22Rv1 (cell line): ENCODE data around the gene TRAF3.

Experiments
- H3K27ac ChIP-seq: fragments of 450-650 bp; 2 replicates; pipeline ENCODE4 v1.5.1; 2017
- ZFX ChIP-seq: fragments of 450-650 bp; IDR thresholded peaks from 2 replicates; pipeline ENCODE4 v1.6.1; 2017; ENCODE audit warnings: antibody characterized with exemption, borderline replicate concordance
- TF ChIP-seq, protein P1 (sequence below): fragments of 450-650 bp; IDR thresholded peaks from 2 replicates; pipeline ENCODE4 v1.5.1; 2017; ENCODE audit warnings: mild to moderate bottlenecking

TRAF3 gene

DNA sequence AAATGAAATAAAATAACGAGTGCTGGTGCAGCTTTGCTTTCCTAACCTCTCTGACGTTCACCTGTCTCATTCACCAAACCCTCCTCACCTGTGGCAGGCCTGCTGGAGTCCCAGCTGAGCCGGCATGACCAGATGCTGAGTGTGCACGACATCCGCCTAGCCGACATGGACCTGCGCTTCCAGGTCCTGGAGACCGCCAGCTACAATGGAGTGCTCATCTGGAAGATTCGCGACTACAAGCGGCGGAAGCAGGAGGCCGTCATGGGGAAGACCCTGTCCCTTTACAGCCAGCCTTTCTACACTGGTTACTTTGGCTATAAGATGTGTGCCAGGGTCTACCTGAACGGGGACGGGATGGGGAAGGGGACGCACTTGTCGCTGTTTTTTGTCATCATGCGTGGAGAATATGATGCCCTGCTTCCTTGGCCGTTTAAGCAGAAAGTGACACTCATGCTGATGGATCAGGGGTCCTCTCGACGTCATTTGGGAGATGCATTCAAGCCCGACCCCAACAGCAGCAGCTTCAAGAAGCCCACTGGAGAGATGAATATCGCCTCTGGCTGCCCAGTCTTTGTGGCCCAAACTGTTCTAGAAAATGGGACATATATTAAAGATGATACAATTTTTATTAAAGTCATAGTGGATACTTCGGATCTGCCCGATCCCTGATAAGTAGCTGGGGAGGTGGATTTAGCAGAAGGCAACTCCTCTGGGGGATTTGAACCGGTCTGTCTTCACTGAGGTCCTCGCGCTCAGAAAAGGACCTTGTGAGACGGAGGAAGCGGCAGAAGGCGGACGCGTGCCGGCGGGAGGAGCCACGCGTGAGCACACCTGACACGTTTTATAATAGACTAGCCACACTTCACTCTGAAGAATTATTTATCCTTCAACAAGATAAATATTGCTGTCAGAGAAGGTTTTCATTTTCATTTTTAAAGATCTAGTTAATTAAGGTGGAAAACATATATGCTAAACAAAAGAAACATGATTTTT, 128.2 kb downstream of the TRAF3 start:
- TF ChIP-seq, protein P1, sequence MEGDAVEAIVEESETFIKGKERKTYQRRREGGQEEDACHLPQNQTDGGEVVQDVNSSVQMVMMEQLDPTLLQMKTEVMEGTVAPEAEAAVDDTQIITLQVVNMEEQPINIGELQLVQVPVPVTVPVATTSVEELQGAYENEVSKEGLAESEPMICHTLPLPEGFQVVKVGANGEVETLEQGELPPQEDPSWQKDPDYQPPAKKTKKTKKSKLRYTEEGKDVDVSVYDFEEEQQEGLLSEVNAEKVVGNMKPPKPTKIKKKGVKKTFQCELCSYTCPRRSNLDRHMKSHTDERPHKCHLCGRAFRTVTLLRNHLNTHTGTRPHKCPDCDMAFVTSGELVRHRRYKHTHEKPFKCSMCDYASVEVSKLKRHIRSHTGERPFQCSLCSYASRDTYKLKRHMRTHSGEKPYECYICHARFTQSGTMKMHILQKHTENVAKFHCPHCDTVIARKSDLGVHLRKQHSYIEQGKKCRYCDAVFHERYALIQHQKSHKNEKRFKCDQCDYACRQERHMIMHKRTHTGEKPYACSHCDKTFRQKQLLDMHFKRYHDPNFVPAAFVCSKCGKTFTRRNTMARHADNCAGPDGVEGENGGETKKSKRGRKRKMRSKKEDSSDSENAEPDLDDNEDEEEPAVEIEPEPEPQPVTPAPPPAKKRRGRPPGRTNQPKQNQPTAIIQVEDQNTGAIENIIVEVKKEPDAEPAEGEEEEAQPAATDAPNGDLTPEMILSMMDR: no peak
- no peak for TF ChIP-seq ZFX
- no peak overlapping the region for H3K27ac ChIP-seq

- TF ChIP-seq, protein P1: no peak
- no peak overlapping the region for H3K27ac ChIP-seq
These were observed 129.5 kb downstream of the TRAF3 start for GRCh38 chr14:102906616-102907302.

DNA sequence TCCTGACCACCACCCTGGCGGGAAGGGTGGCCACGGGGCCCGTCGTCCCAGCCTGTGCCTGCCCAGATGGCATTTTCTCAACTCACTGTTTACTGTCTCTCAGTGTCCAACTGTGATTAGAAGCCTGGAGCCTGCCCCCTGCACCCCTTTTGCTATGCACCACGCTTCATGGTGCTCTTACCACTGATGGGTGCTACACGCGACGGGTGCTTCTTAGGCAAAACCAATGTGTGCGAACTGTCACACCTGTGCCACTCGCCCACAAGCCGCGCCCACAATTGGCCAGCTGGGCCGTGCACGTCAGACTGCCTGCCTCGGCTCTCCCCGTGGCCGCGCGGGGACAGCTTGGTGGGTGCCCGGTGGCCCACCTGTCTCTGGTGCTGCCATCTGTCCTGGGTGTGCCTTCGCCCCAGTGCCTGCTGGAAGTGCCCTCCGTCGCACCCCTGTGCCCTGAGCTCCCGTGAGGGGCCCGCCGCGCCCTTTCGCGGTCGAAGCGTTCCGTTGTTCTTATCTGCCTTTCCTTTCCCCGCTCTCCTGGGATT, 130.1 kb downstream of the TRAF3 start:
- TF ChIP-seq, protein P1: no peak
- no peak for TF ChIP-seq ZFX
- H3K27ac ChIP-seq: no peak overlapping the region

DNA sequence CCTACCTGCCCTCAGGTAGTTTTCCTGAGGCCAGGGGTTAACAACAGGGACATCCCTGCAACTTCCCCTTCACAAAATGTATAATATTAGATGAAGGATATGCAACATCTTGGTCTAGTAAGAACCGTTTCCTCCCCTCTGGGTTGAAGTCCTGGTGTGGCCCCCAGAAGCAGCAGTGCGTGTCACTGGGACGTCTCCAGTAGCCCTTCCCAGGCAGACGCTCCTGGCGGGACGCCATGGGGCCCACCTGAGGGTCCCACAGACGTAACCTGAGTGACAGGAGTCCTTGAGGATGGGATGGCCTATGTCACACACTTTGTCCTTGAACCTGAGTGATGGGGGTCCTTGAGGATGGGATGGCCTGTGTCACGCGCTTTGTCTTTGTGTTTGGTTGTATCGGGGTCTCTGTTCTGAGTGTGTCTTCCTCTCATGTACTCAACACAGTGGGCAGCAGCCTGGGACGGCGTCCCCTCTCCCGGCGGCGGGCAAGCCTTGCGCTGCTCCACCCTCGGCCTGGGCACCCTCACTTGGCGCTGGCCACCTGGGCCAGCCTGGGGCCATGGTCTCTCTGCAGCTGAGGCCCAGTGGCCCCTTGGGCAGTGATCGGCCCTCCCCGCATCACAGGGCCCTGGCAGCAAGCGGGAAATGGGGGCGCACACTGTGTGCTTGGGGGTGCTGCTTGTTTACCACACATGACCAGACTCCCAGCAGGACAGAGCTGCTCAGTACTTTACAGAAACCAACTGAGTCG, 130.9 kb downstream of the TRAF3 start:
- H3K27ac ChIP-seq: no peak overlapping the region
- TF ChIP-seq, protein P1: no peak
- TF ChIP-seq ZFX: no peak

GRCh38 chr14:102908766-102909455, 131.7 kb downstream of the TRAF3 start:
- no peak overlapping the region for H3K27ac ChIP-seq
- TF ChIP-seq, protein P1: no peak
- no peak for TF ChIP-seq ZFX

- no peak overlapping the region for H3K27ac ChIP-seq
- TF ChIP-seq ZFX: no peak
- TF ChIP-seq, protein P1: no peak
These were observed 132.2 kb downstream of the TRAF3 start for GRCh38 chr14:102909462-102909861.
